T-helper 1 cell treated with Interleukin-12 subunit alpha and Interleukin-12 subunit beta and Interleukin-4 antibody, amounts not matched to agents 30 ng/mL and 1 ng/mL, for 36 hours (primary cell): ENCODE data around the gene SIVA1. TPM values are rescaled to one million over a fixed set of nuclear protein-coding genes. Genes with fewer than 3 reads are reported as not detected.

Source experiments
- intact Hi-C: fragments of 100-400 bp; cut with micrococcal nuclease; formaldehyde crosslinking; loops from one replicate; pipeline ENCODE4 v1.15.1; 2024
- total RNA-seq: library from RNA; stranded (reverse); gene quantifications from 2 replicates; pipeline ENCODE4 v1.2.3, GENCODE V29; 2022

The SIVA1 gene
- total RNA-seq, 1 donor from 2014 or later = 93.1 TPM

- intact Hi-C loops = no loop called here
Measured at GRCh38 chr14:104782086-104782807, 29.3 kb downstream of the SIVA1 start.

- intact Hi-C loops = no loop called here
Measured at GRCh38 chr14:104782808-104783139, 29.8 kb downstream of the SIVA1 start.

GRCh38 chr14:104783484-104784217, 30.7 kb downstream of the SIVA1 start:
- intact Hi-C loops = no loop called here

- intact Hi-C loops = no loop called here
Measured at GRCh38 chr14:104784218-104784568, 31.2 kb downstream of the SIVA1 start.

- intact Hi-C loops = no loop called here
Measured at GRCh38 chr14:104784846-104785707, 32.1 kb downstream of the SIVA1 start.

- intact Hi-C loops = no loop called here
Measured at GRCh38 chr14:104785708-104786080, 32.7 kb downstream of the SIVA1 start.

- intact Hi-C loops = no loop called here
Measured at GRCh38 chr14:104786091-104786586, 33.2 kb downstream of the SIVA1 start.

GRCh38 chr14:104786726-104787675, 34.1 kb downstream of the SIVA1 start:
- intact Hi-C loops = no loop called here

- intact Hi-C loops = no loop called here
Measured at GRCh38 chr14:104787736-104788135, 34.8 kb downstream of the SIVA1 start.

- intact Hi-C loops = no loop called here
Measured at GRCh38 chr14:104788161-104788818, 35.3 kb downstream of the SIVA1 start.

- intact Hi-C loops = no loop called here
Measured at GRCh38 chr14:104788873-104789663, 36.1 kb downstream of the SIVA1 start.

- intact Hi-C loops = no loop called here
Measured at GRCh38 chr14:104789752-104790743, 37.1 kb downstream of the SIVA1 start.

- intact Hi-C loops = no loop called here
Measured at GRCh38 chr14:104791425-104791824, 38.5 kb downstream of the SIVA1 start.

- intact Hi-C loops = no loop called here
Measured at GRCh38 chr14:104792101-104792884, 39.3 kb downstream of the SIVA1 start.

GRCh38 chr14:104792945-104793702, 40.2 kb downstream of the SIVA1 start:
- intact Hi-C loops = no loop called here

GRCh38 chr14:104793703-104793959, 40.7 kb downstream of the SIVA1 start:
- intact Hi-C loops = no loop called here

- intact Hi-C loops = loop anchor here (2.0 kb wide), 1 partner anchor 71 kb away; the partner anchor contains the start of gene CEP170B
Measured at GRCh38 chr14:104794099-104794498, 41.2 kb downstream of the SIVA1 start.
